Natural killer cell (primary cell): Measurements from ENCODE around the gene FBXO38. TPM values are rescaled to one million over a fixed set of nuclear protein-coding genes. Genes with fewer than 3 reads are reported as not detected.

Source experiments
- ATAC-seq, 3 donors: fragments of 150-1000 bp in 2 of 3; fragments of 200-7000 bp in 1 of 3; cut with Tn5 transposase; 1 replicate in 1 of 3; 2 replicates in 2 of 3; pipeline ENCODE4 v1.10.0; 2021; ENCODE audit warnings: mild to moderate bottlenecking in 2 of 3, moderate library complexity in 2 of 3
- DNase-seq, 2 donors: peaks; one replicate each; pipeline versions ENCODE4 v3.0.0 to v3.0.0-alpha.2; 2013 to 2021; ENCODE audit warnings: mixed read lengths in 1 of 2
- H3K27ac ChIP-seq: one replicate; pipeline ENCODE4 v1.5.1; 2013; ENCODE audit warnings: mild to moderate bottlenecking, low read length
- H3K27me3 ChIP-seq: one replicate; pipeline ENCODE4 v1.6.1; 2013; ENCODE audit warnings: low read length; ENCODE audit not compliant: control insufficient read depth, insufficient read depth
- H3K36me3 ChIP-seq: one replicate; pipeline ENCODE4 v1.6.1; 2013; ENCODE audit warnings: low read length; ENCODE audit not compliant: control insufficient read depth, insufficient read depth
- H3K4me1 ChIP-seq: one replicate; pipeline ENCODE4 v1.6.1; 2013; ENCODE audit warnings: low read length; ENCODE audit not compliant: control insufficient read depth, insufficient read depth
- H3K4me3 ChIP-seq: one replicate; pipeline ENCODE4 v1.5.1; 2013; ENCODE audit warnings: low read length
- H3K9me3 ChIP-seq: one replicate; pipeline ENCODE4 v1.6.1; 2013; ENCODE audit warnings: low read length; ENCODE audit not compliant: control insufficient read depth, insufficient read depth
- H3K27ac Mint-ChIP-seq, 2 donors: one replicate each; pipeline ENCODE4 v1.8.0; 2022; ENCODE audit warnings: mild to moderate bottlenecking in 2 of 2, mixed read lengths in 2 of 2, moderate library complexity in 1 of 2
- H3K27me3 Mint-ChIP-seq, 2 donors: one replicate each; pipeline ENCODE4 v1.8.0; 2022; ENCODE audit warnings: low read depth in 2 of 2, mixed read lengths in 2 of 2
- H3K36me3 Mint-ChIP-seq: one replicate; pipeline ENCODE4 v1.8.0; 2022; ENCODE audit warnings: mixed read lengths
- H3K4me1 Mint-ChIP-seq, 2 donors: one replicate each; pipeline ENCODE4 v1.8.0; 2022; ENCODE audit warnings: mixed read lengths in 2 of 2
- H3K4me3 Mint-ChIP-seq: one replicate; pipeline ENCODE4 v1.8.0; 2022; ENCODE audit warnings: mild to moderate bottlenecking, moderate library complexity, mixed read lengths
- H3K9me3 Mint-ChIP-seq, 2 donors: one replicate each; pipeline ENCODE4 v1.8.0; 2022; ENCODE audit warnings: mixed read lengths in 2 of 2
- CTCF ChIP-seq: fragments of 200-600 bp; IDR thresholded peaks from one replicate; pipeline ENCODE4 v1.8.0; 2022; ENCODE audit warnings: antibody characterized with exemption
- whole genome bisulfite sequencing: methylation state at CpG from one replicate; pipeline ENCODE4 v1.1.7; 2013; ENCODE audit warnings: missing lambda C conversion rate; ENCODE audit not compliant: insufficient coverage; 5-methylcytosine and 5-hydroxymethylcytosine counted together
- intact Hi-C: fragments of 100-400 bp; cut with micrococcal nuclease; formaldehyde crosslinking; loops from one replicate; pipeline ENCODE4 v1.14.2; 2022
- total RNA-seq, 4 donors: library from RNA; stranded (reverse); fragments of 120-200 nt in 1 of 4; gene quantifications; one replicate each; pipeline versions ENCODE4 v1.2.3 to v1.2.4, GENCODE V29; 2013 to 2022

Gene FBXO38
- total RNA-seq, 3 donors from 2014 or later (not counting 1 experiment from before 2014, with no cell fraction given) = 55.2 to 76.6 (median 65.1) TPM

GRCh38 chr5:148387325-148387724 is 3.6 kb downstream of the FBXO38 start:
- peaks cover 6% of the 10 kb centered on the region for H3K36me3 ChIP-seq
- Mint-ChIP-seq H3K4me3 (no peak overlapping the region), H3K36me3 (no peaks in the 10 kb centered on the region), H3K9me3 (no peaks in the 10 kb centered on the region), H3K4me1 (peaks cover 60 to 72% of the 10 kb centered on the region in 2 donors), H3K27me3 (no peaks in the 10 kb centered on the region), H3K27ac (peak overlapping the region; percentile 35 to 96)
- WGBS = 79% methylated on average over 3 of the region's 3 CpGs
- H3K27ac ChIP-seq = no peak overlapping the region
- intact Hi-C loops = no loop called here
- H3K27me3 ChIP-seq = no peaks in the 10 kb centered on the region
- no peak for ATAC-seq
- no peak for TF ChIP-seq CTCF
- H3K9me3 ChIP-seq = no peaks in the 10 kb centered on the region
- DNase-seq = no peak
- peaks cover 8% of the 10 kb centered on the region for H3K4me1 ChIP-seq
- H3K4me3 ChIP-seq = no peak overlapping the region

- Histone ChIP-seq H3K27me3 (no peaks in the 10 kb centered on the region), H3K27ac (no peak overlapping the region), H3K36me3 (peaks cover 6% of the 10 kb centered on the region), H3K4me1 (peaks cover 8% of the 10 kb centered on the region), H3K9me3 (no peaks in the 10 kb centered on the region), H3K4me3 (no peak overlapping the region)
- Mint-ChIP-seq H3K9me3 (no peaks in the 10 kb centered on the region), H3K27ac (peak overlapping the region in 1 of 2 donors; percentile 17), H3K4me1 (peaks cover 62 to 71% of the 10 kb centered on the region in 2 donors), H3K27me3 (no peaks in the 10 kb centered on the region), H3K36me3 (no peaks in the 10 kb centered on the region), H3K4me3 (no peak overlapping the region)
- intact Hi-C loops = no loop called here
- ATAC-seq = no peak
- no CpG with 5 or more reads among the region's 1 CpG for WGBS
- DNase-seq = no peak
- no peak for TF ChIP-seq CTCF
Observed at GRCh38 chr5:148388696-148389095, 4.9 kb downstream of the FBXO38 start.

GRCh38 chr5:148390914-148391313 is 7.2 kb downstream of the FBXO38 start:
- Histone ChIP-seq H3K27ac (no peak overlapping the region), H3K27me3 (no peaks in the 10 kb centered on the region), H3K36me3 (peaks cover 21% of the 10 kb centered on the region), H3K4me3 (no peak overlapping the region), H3K4me1 (no peaks in the 10 kb centered on the region), H3K9me3 (no peaks in the 10 kb centered on the region)
- H3K36me3 Mint-ChIP-seq = no peaks in the 10 kb centered on the region
- WGBS = 92% methylated on average over 5 of the region's 5 CpGs
- DNase-seq = no peak
- H3K27me3 Mint-ChIP-seq = no peaks in the 10 kb centered on the region
- intact Hi-C loops = loop anchor here (5.0 kb wide), 1 partner anchor 744 kb away; no protein-coding TSS in a partner anchor
- peak overlapping the region; percentile 5 to 20 for H3K27ac Mint-ChIP-seq
- TF ChIP-seq CTCF = no peak
- ATAC-seq = no peak
- H3K4me3 Mint-ChIP-seq = no peak overlapping the region
- no peaks in the 10 kb centered on the region for H3K9me3 Mint-ChIP-seq
- peaks cover 44 to 60% of the 10 kb centered on the region in 2 donors for H3K4me1 Mint-ChIP-seq

GRCh38 chr5:148391422-148391821 is 7.7 kb downstream of the FBXO38 start:
- peaks cover 22% of the 10 kb centered on the region for H3K36me3 ChIP-seq
- Mint-ChIP-seq H3K4me1 (peaks cover 38 to 55% of the 10 kb centered on the region in 2 donors), H3K27ac (peak overlapping the region in 1 of 2 donors; percentile 20), H3K9me3 (no peaks in the 10 kb centered on the region), H3K36me3 (no peaks in the 10 kb centered on the region), H3K4me3 (no peak overlapping the region), H3K27me3 (no peaks in the 10 kb centered on the region)
- no peak for TF ChIP-seq CTCF
- no peak overlapping the region for H3K4me3 ChIP-seq
- H3K9me3 ChIP-seq = no peaks in the 10 kb centered on the region
- WGBS = 100% methylated on average over 1 of the region's 1 CpG
- no peaks in the 10 kb centered on the region for H3K4me1 ChIP-seq
- ATAC-seq (no peak), DNase-seq (no peak)
- H3K27ac ChIP-seq = no peak overlapping the region
- intact Hi-C loops = loop anchor here (5.0 kb wide), 1 partner anchor 744 kb away; no protein-coding TSS in a partner anchor
- H3K27me3 ChIP-seq = no peaks in the 10 kb centered on the region
